Hepatocyte (in vitro differentiated cells): ENCODE measurements around the gene CDH4. TPM values are rescaled to one million over a fixed set of nuclear protein-coding genes. Genes with fewer than 3 reads are reported as not detected.

Experiments
- DNase-seq: peaks from one replicate; pipeline ENCODE4 v3.0.0-alpha.2; 2016; ENCODE audit warnings: low spot score
- H2AFZ ChIP-seq: fragments of 200-600 bp; sonication (generic); 2 replicates; pipeline ENCODE4 v1.6.0; 2016; ENCODE audit warnings: antibody characterized with exemption, mild to moderate bottlenecking
- H3K27ac ChIP-seq: fragments of 200-600 bp; sonication (generic); 2 replicates; pipeline ENCODE4 v1.5.1; 2016; ENCODE audit warnings: mild to moderate bottlenecking
- H3K27me3 ChIP-seq: fragments of 200-600 bp; sonication (generic); 2 replicates; pipeline ENCODE4 v1.6.1; 2016
- H3K36me3 ChIP-seq: fragments of 200-600 bp; sonication (generic); replicated peaks from 2 replicates; pipeline ENCODE4 v1.5.1; 2016; ENCODE audit warnings: low read depth; ENCODE audit not compliant: insufficient read depth
- H3K4me1 ChIP-seq: fragments of 200-600 bp; sonication (generic); 2 replicates; pipeline ENCODE4 v1.5.1; 2016; ENCODE audit warnings: mild to moderate bottlenecking, moderate library complexity; ENCODE audit not compliant: insufficient read depth
- H3K4me2 ChIP-seq: fragments of 200-600 bp; sonication (generic); 2 replicates; pipeline ENCODE4 v1.6.0; 2016
- H3K4me3 ChIP-seq: fragments of 200-600 bp; sonication (generic); 2 replicates; pipeline ENCODE4 v1.5.1; 2016; ENCODE audit warnings: mild to moderate bottlenecking
- H3K79me2 ChIP-seq: fragments of 200-600 bp; sonication (generic); 2 replicates; pipeline ENCODE4 v1.6.0; 2017; ENCODE audit warnings: mild to moderate bottlenecking
- H3K9me2 ChIP-seq: fragments of 200-600 bp; sonication (generic); replicated peaks from 2 replicates; pipeline ENCODE4 v1.6.0; 2017; ENCODE audit warnings: mild to moderate bottlenecking; ENCODE audit not compliant: insufficient read depth
- H3K9me3 ChIP-seq: fragments of 200-600 bp; sonication (generic); 2 replicates; pipeline ENCODE4 v1.5.1; 2016; ENCODE audit warnings: low read depth, mild to moderate bottlenecking
- H4K20me1 ChIP-seq: fragments of 200-600 bp; sonication (generic); 2 replicates; pipeline ENCODE4 v1.6.0; 2016; ENCODE audit warnings: mild to moderate bottlenecking; ENCODE audit not compliant: insufficient read depth, poor library complexity, severe bottlenecking
- CTCF ChIP-seq: fragments of 200-600 bp; sonication (generic); IDR thresholded peaks from 2 replicates; pipeline ENCODE4 v1.5.1; 2016; ENCODE audit warnings: antibody characterized with exemption, mild to moderate bottlenecking; ENCODE audit not compliant: poor library complexity
- EZH2 ChIP-seq: fragments of 200-600 bp; sonication (generic); IDR thresholded peaks from 2 replicates; pipeline ENCODE4 v1.6.1; 2016; ENCODE audit warnings: antibody characterized with exemption, mild to moderate bottlenecking, borderline replicate concordance
- EZH2phosphoT487 ChIP-seq: fragments of 200-600 bp; sonication (generic); IDR thresholded peaks from one replicate; pipeline ENCODE4 v1.6.1; 2018; ENCODE audit warnings: antibody characterized with exemption, mild to moderate bottlenecking, low read depth, moderate library complexity; ENCODE audit not compliant: unreplicated experiment, severe bottlenecking
- WGBS: methylation state at CpG from one replicate; pipeline ENCODE4 v1.1.6; 2016; ENCODE audit warnings: low lambda C conversion rate; ENCODE audit errors: missing lambda C conversion rate; 5-methylcytosine and 5-hydroxymethylcytosine counted together
- polyA plus RNA-seq: library from polyadenylated mRNA; unstranded; fragments of >200 nt; fragmentation: Nextera tagmentation; extraction: Ambion mirVana; gene quantifications from 2 replicates; pipeline ENCODE4 v1.2.1, GENCODE V29; 2016
- total RNA-seq: library from RNA; depleted of rRNA; stranded (reverse); fragments of >200 nt; gene quantifications from 2 replicates; pipeline ENCODE4 v1.2.3, GENCODE V29; 2014

CDH4 gene
- total and polyA plus RNA-seq, 2 experiments from 2014 or later, result 0.53 to 0.73 TPM

GRCh38 chr20:61590236-61590635, 338.2 kb downstream of the CDH4 start:
- H3K9me2 ChIP-seq, result no peaks in the 10 kb centered on the region
- H3K36me3 ChIP-seq, result no peaks in the 10 kb centered on the region
- H3K4me2 ChIP-seq, result no peak overlapping the region
- no peaks in the 10 kb centered on the region for H3K27me3 ChIP-seq
- H3K4me3 ChIP-seq, result no peak overlapping the region
- peaks cover 7% of the 10 kb centered on the region for H3K4me1 ChIP-seq
- H3K27ac ChIP-seq, result no peak overlapping the region
- TF ChIP-seq CTCF (no peak), EZH2phosphoT487 (no peak), EZH2 (no peak)
- H3K9me3 ChIP-seq, result no peaks in the 10 kb centered on the region
- no peaks in the 10 kb centered on the region for H4K20me1 ChIP-seq
- no peak for DNase-seq
- no peak overlapping the region for H2AFZ ChIP-seq
- WGBS, result 88% methylated on average over 12 of the region's 12 CpGs
- H3K79me2 ChIP-seq, result no peaks in the 10 kb centered on the region

DNA sequence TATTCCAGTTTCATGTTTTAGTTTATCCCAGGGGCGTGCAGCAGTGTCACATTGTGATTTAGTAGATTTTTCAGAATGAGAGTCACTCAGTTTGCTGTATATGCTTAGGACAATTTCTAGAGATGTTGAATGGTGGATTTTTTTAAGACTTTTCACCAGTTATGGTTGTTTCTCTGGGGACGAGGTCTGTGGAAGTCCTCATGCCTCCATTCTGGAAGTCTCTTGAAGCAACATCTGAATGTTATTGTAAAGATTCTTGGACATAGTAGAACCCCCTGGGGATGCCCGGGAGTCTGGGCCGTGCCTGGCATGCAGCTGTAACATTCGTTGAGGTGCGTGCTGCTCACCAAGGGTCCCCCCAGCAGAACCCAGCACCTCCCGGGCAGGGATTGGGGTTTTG, 341.5 kb downstream of the CDH4 start:
- H3K36me3 ChIP-seq, result no peaks in the 10 kb centered on the region
- no peak overlapping the region for H3K4me3 ChIP-seq
- no peak for DNase-seq
- no peaks in the 10 kb centered on the region for H3K27me3 ChIP-seq
- no peaks in the 10 kb centered on the region for H3K79me2 ChIP-seq
- no peak overlapping the region for H3K27ac ChIP-seq
- no peaks in the 10 kb centered on the region for H4K20me1 ChIP-seq
- WGBS, result 84% methylated on average over 7 of the region's 7 CpGs
- H2AFZ ChIP-seq, result no peak overlapping the region
- H3K4me2 ChIP-seq, result no peak overlapping the region
- H3K9me2 ChIP-seq, result no peaks in the 10 kb centered on the region
- peaks cover 4% of the 10 kb centered on the region for H3K4me1 ChIP-seq
- TF ChIP-seq EZH2 (no peak), CTCF (no peak), EZH2phosphoT487 (no peak)
- H3K9me3 ChIP-seq, result no peaks in the 10 kb centered on the region

DNA sequence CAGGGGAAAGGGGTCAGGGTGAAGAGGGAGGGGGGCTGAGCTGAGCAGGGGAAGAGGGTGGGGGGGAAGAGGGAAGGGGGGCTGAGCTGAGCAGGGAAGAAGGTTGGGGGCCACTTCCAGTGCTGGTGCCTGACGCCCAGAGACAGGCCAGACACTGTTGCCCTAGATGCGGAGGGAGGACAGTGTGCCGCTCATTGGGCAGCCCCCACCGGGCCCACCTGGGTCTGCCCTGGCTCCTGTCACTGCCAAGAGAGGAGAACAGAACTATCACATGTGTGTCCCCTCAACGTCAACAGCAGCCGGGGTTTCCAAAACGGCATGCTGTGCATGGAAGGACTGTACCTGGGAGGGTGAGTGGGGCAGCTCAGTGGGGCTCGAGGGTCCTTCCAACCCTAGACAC, 342.1 kb downstream of the CDH4 start:
- no peak overlapping the region for H3K4me2 ChIP-seq
- H3K4me3 ChIP-seq, result no peak overlapping the region
- no peak for DNase-seq
- TF ChIP-seq EZH2phosphoT487 (no peak), CTCF (no peak), EZH2 (no peak)
- 93% methylated on average over 5 of the region's 8 CpGs for WGBS
- H3K27me3 ChIP-seq, result no peaks in the 10 kb centered on the region
- H2AFZ ChIP-seq, result no peak overlapping the region
- no peaks in the 10 kb centered on the region for H3K79me2 ChIP-seq
- H3K4me1 ChIP-seq, result no peaks in the 10 kb centered on the region
- no peak overlapping the region for H3K27ac ChIP-seq
- H3K9me3 ChIP-seq, result no peaks in the 10 kb centered on the region
- H3K36me3 ChIP-seq, result no peaks in the 10 kb centered on the region
- no peaks in the 10 kb centered on the region for H4K20me1 ChIP-seq
- no peaks in the 10 kb centered on the region for H3K9me2 ChIP-seq

GRCh38 chr20:61595216-61595615, 343.2 kb downstream of the CDH4 start:
- Histone ChIP-seq H3K9me2 (no peaks in the 10 kb centered on the region), H3K4me3 (no peak overlapping the region), H3K27ac (no peak overlapping the region), H3K4me1 (no peaks in the 10 kb centered on the region), H3K9me3 (no peaks in the 10 kb centered on the region), H2AFZ (no peak overlapping the region), H4K20me1 (no peaks in the 10 kb centered on the region), H3K4me2 (no peak overlapping the region), H3K36me3 (no peaks in the 10 kb centered on the region), H3K27me3 (no peaks in the 10 kb centered on the region), H3K79me2 (no peaks in the 10 kb centered on the region)
- no peak for DNase-seq
- no peak for TF ChIP-seq EZH2
- TF ChIP-seq EZH2phosphoT487, result no peak
- no peak for TF ChIP-seq CTCF
- 86% methylated on average over 13 of the region's 13 CpGs for WGBS
